Prostate gland (tissue), 2 donors: ENCODE results near the gene CMTM2.

Source experiments
- CTCF ChIP-seq, 4 experiments: fragments of 200-600 bp in 2 of 4; fragments of 450-650 bp in 2 of 4; sonication (generic) in 2 of 4; IDR thresholded peaks; 1 replicate in 3 of 4; 2 replicates in 1 of 4; pipeline ENCODE4 v1.5.1; 2016 to 2019; ENCODE audit warnings: antibody characterized with exemption in 4 of 4, mild to moderate bottlenecking in 2 of 4, moderate library complexity in 2 of 4
- POLR2A ChIP-seq: fragments of 450-650 bp; IDR thresholded peaks from one replicate; pipeline ENCODE4 v1.6.1; 2016; ENCODE audit warnings: antibody characterized with exemption, mild to moderate bottlenecking

GRCh38 chr16:66534376-66534799 is 44.9 kb upstream of the CMTM2 start:
- TF ChIP-seq POLR2A (no peak), CTCF (IDR thresholded peaks at IDR 0.05) (no peak)
